AG04449 (cell line): ENCODE data around the gene SKA2.

ENCODE experiments used
- CTCF ChIA-PET: fragments of 350-600 bp; formaldehyde crosslinking; extraction: SDS; loops from one replicate; lab custom pipeline; 2021; ENCODE audit warnings: antibody characterized with exemption; lab: Yijun Ruan, JAX
- POLR2A ChIA-PET: fragments of 400-600, 350-600 bp; formaldehyde crosslinking; extraction: SDS; loops from one replicate; lab custom pipeline; 2020; ENCODE audit warnings: antibody characterized with exemption, inconsistent platforms; lab: Yijun Ruan, JAX
- DNase-seq: peaks from one replicate; pipeline ENCODE4 v3.0.0-alpha.2; 2010; ENCODE audit warnings: low read depth, low spot score
- H3K4me3 ChIP-seq: 2 replicates; pipeline ENCODE4 v1.5.1; 2011; ENCODE audit warnings: low read depth, mild to moderate bottlenecking, control low read depth, low read length
- TF ChIP-seq, protein P1 (sequence below): IDR thresholded peaks from one replicate; pipeline ENCODE4 v1.5.1; 2011; ENCODE audit warnings: mild to moderate bottlenecking, moderate library complexity, low read length, control low read depth, inconsistent platforms; ENCODE audit not compliant: insufficient read depth; ENCODE audit errors: missing control alignments

SKA2 gene

GRCh38 chr17:59154721-59155438 is at the start of gene SKA2:
SKA2 (minus strand) TSS chr17:59155186; CDS start chr17:59155163, 23 bp downstream.
- H3K4me3 ChIP-seq: peak within 1 kb of the TSS; percentile 88
- TF ChIP-seq, protein P1, sequence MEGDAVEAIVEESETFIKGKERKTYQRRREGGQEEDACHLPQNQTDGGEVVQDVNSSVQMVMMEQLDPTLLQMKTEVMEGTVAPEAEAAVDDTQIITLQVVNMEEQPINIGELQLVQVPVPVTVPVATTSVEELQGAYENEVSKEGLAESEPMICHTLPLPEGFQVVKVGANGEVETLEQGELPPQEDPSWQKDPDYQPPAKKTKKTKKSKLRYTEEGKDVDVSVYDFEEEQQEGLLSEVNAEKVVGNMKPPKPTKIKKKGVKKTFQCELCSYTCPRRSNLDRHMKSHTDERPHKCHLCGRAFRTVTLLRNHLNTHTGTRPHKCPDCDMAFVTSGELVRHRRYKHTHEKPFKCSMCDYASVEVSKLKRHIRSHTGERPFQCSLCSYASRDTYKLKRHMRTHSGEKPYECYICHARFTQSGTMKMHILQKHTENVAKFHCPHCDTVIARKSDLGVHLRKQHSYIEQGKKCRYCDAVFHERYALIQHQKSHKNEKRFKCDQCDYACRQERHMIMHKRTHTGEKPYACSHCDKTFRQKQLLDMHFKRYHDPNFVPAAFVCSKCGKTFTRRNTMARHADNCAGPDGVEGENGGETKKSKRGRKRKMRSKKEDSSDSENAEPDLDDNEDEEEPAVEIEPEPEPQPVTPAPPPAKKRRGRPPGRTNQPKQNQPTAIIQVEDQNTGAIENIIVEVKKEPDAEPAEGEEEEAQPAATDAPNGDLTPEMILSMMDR: no peak
- CTCF ChIA-PET: interaction anchor here (3.6 kb wide), 1 partner anchor 12 kb away, joined by 19 read pairs; no protein-coding TSS in a partner anchor
- no peak for DNase-seq
- POLR2A ChIA-PET: interaction anchor here (0.6 to 2.0 kb wide), 5 partner anchors 9 to 465 kb away, joined by 3 to 6 read pairs (median 3); partner anchors contain the start of genes CLTC and TRIM37

DNA sequence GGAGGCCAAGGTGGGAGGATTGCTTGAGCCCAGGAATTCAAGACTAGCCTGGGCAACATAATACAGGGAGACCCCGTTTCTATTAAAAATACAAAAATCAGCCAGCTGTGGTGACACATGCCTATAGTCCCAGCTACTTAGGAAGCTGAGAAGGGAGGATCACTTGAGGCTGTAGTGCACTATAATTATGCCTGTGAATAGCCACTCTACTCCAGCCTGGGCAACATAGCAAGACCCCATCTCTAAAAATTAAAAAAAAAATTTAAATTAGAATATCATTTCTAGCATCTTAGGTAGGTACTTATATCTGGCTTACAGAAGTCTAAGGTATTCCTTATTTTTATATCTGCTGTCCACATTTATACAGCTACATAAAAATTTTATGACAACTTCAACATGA is 47.3 kb upstream of the SKA2 start:
- DNase-seq: no peak
- no peak overlapping the region for H3K4me3 ChIP-seq
- ChIA-PET POLR2A (no interaction called here), CTCF (no interaction called here)
- TF ChIP-seq, protein P1: no peak

- TF ChIP-seq, protein P1: no peak
- ChIA-PET POLR2A (no interaction called here), CTCF (no interaction called here)
- DNase-seq: no peak
- H3K4me3 ChIP-seq: no peak overlapping the region
These were observed 44.4 kb upstream of the SKA2 start for GRCh38 chr17:59199398-59199797.

DNA sequence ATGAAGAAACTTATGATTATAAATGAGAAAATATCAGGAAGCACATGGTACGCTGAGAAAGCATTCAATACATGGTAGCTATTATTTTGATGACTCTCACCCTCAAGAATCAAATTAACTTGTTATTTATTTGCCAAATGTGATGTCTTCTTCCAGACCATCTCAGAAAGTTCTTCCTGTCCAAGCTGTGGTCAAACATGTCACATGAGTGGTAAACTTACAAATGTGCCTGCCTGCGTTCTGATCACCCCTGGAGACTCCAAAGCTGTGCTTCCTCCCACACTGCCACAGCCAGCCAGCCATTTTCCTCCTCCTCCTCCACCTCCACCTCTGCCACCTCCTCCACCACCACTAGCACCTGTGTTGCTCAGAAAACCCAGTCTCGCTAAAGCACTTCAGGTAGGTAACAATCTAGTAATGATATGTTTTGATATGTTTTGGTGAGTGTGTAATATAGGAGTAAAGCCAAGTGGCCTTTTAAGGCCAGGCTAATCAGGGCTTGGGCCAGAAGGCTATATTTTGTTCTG is 38.4 kb upstream of the SKA2 start:
- ChIA-PET CTCF (interaction anchor here (0.7 kb wide), 1 partner anchor 27 kb away, joined by 3 read pairs; no protein-coding TSS in a partner anchor), POLR2A (no interaction called here)
- H3K4me3 ChIP-seq: no peak overlapping the region
- TF ChIP-seq, protein P1: no peak
- no peak for DNase-seq

DNA sequence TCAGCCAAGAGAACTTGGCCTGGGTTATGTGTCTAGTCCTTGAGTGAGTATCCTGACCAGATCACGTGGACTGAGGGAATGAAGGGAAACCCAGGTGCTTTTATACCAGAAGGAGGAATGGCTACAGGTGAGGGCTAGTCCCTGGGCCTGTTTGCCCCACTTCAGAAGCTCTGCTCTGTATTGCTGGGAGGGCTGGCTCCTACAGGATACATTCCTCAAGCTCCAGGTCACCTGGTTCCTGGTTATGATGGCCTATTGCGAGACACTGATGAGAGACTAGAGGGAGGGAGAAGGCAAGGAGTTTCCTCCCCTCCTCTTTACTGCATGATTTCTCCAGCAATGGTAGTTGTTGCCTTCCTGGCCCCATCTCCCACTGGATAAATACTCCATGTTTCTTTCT is 35.8 kb upstream of the SKA2 start:
- TF ChIP-seq, protein P1: no peak
- POLR2A ChIA-PET: no interaction called here
- no peak overlapping the region for H3K4me3 ChIP-seq
- CTCF ChIA-PET: interaction anchor here (1.3 kb wide), 1 partner anchor 39 kb away, joined by 3 read pairs; no protein-coding TSS in a partner anchor
- no peak for DNase-seq

- no peak for DNase-seq
- H3K4me3 ChIP-seq: no peak overlapping the region
- POLR2A ChIA-PET: no interaction called here
- TF ChIP-seq, protein P1: no peak
- CTCF ChIA-PET: interaction anchor here (1.5 kb wide), 1 partner anchor 20 kb away, joined by 6 read pairs; no protein-coding TSS in a partner anchor
These were observed 31.9 kb upstream of the SKA2 start for GRCh38 chr17:59186850-59187249.
